ENCODE results near the gene ZNF592.

GRCh38 chr15:84816694-84817465 is 68.5 kb downstream of the ZNF592 start, which contains the start of gene ALPK3:
- TF ChIP-seq CTCF (IDR thresholded peaks at IDR 0.05) (no peak), POLR2A (IDR thresholded peaks at IDR 0.05) (peak in 1 of 2 donors; percentile 17)
